ENCODE data around the gene BABAM2.
"Not testable (repeated sequence)": the region's sequence is repeated elsewhere in the genome, so short reads cannot be mapped to it uniquely, and the experiment has no call there.

Gene BABAM2

GRCh38 chr2:28098501-28099225, 208.1 kb downstream of the BABAM2 start:
- Mint-ChIP-seq H3K27me3 (no peaks in the 10 kb centered on the region), H3K9me3 (peaks cover 4% of the 10 kb centered on the region), H3K4me1 (no peaks in the 10 kb centered on the region), H3K36me3 (ENCODE audit: low read depth) (peaks cover 5% of the 10 kb centered on the region), H3K4me3 (no peak overlapping the region), H3K27ac (no peak overlapping the region)
- DNase-seq (no peak), ATAC-seq (no peak)

GRCh38 chr2:28101123-28101522, 210.6 kb downstream of the BABAM2 start:
- DNase-seq, result no peak
- H3K4me3 Mint-ChIP-seq, result no peak overlapping the region

DNA sequence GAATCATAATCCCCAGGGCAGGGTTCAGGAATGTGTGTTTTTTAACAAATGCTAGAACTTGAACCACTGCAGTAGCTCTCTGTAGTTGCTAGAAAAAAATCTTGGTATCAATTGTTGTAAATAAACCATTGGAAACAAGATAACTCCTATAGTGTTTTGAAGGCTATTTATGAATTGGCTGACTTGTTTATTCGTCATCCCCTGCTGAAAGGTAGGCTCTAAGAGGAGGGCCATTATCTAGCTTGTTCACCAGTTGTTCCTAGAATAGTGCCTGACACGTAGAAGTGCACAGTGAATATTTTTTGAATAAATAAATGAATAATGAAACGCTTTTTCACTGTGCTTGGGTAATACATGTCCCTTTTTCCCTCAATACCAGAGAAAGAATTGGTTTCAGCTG, 211.4 kb downstream of the BABAM2 start:
- Mint-ChIP-seq H3K36me3 (ENCODE audit: low read depth) (peaks cover 7% of the 10 kb centered on the region), H3K4me3 (no peak overlapping the region), H3K9me3 (peaks cover 4% of the 10 kb centered on the region), H3K27ac (no peak overlapping the region), H3K27me3 (no peaks in the 10 kb centered on the region), H3K4me1 (no peaks in the 10 kb centered on the region)
- ATAC-seq (no peak), DNase-seq (no peak)

More at GRCh38 chr2:28101123-28101522, 210.6 kb downstream of the BABAM2 start:
- Mint-ChIP-seq H3K36me3 (ENCODE audit: low read depth) (peaks cover 7% of the 10 kb centered on the region), H3K27me3 (no peaks in the 10 kb centered on the region), H3K27ac (no peak overlapping the region), H3K9me3 (peaks cover 4% of the 10 kb centered on the region), H3K4me1 (no peaks in the 10 kb centered on the region)
- ATAC-seq, result no peak

DNA sequence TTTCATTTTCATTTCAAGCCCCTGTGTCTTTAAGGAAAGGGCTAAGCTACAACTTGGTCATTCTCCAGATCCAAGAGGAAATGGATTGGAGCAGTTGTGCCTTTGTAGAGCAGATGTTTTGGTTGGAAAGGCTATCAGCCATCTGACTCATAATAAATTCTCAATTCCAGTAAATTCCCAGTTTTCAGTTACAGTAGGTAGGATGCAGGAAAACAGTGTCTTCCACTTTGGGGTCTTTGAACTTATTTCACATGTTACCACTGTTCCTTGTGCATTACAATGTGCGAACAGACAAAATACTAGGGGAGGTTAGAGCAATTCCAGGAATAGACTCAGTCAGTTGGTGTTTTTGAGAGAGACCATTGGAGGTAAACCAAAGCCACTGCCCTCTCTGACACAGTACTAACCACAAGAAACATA, 211.9 kb downstream of the BABAM2 start:
- DNase-seq, result no peak
- no peaks in the 10 kb centered on the region for H3K27me3 Mint-ChIP-seq
- ATAC-seq, result no peak
- peaks cover 4% of the 10 kb centered on the region for H3K9me3 Mint-ChIP-seq
- no peak overlapping the region for H3K27ac Mint-ChIP-seq
- H3K4me3 Mint-ChIP-seq, result no peak overlapping the region
- no peaks in the 10 kb centered on the region for H3K4me1 Mint-ChIP-seq
- H3K36me3 Mint-ChIP-seq (ENCODE audit: low read depth), result peaks cover 7% of the 10 kb centered on the region

- H3K4me3 Mint-ChIP-seq, result no peak overlapping the region
- no peak overlapping the region for H3K27ac Mint-ChIP-seq
- no peak for ATAC-seq
These were observed 213.1 kb downstream of the BABAM2 start for GRCh38 chr2:28103611-28104010.

GRCh38 chr2:28108143-28108542, 217.6 kb downstream of the BABAM2 start:
- no peaks in the 10 kb centered on the region for H3K9me3 Mint-ChIP-seq
- no peaks in the 10 kb centered on the region for H3K4me1 Mint-ChIP-seq
- H3K27me3 Mint-ChIP-seq, result no peaks in the 10 kb centered on the region
- peaks cover 5% of the 10 kb centered on the region for H3K36me3 Mint-ChIP-seq (ENCODE audit: low read depth)
- H3K27ac Mint-ChIP-seq, result no peak overlapping the region
- DNase-seq (no peak), ATAC-seq (no peak)
- no peak overlapping the region for H3K4me3 Mint-ChIP-seq

More at GRCh38 chr2:28103611-28104010, 213.1 kb downstream of the BABAM2 start:
- peaks cover 4% of the 10 kb centered on the region for H3K9me3 Mint-ChIP-seq
- no peak for DNase-seq
- peaks cover 7% of the 10 kb centered on the region for H3K36me3 Mint-ChIP-seq (ENCODE audit: low read depth)
- H3K27me3 Mint-ChIP-seq, result no peaks in the 10 kb centered on the region
- no peaks in the 10 kb centered on the region for H3K4me1 Mint-ChIP-seq

DNA sequence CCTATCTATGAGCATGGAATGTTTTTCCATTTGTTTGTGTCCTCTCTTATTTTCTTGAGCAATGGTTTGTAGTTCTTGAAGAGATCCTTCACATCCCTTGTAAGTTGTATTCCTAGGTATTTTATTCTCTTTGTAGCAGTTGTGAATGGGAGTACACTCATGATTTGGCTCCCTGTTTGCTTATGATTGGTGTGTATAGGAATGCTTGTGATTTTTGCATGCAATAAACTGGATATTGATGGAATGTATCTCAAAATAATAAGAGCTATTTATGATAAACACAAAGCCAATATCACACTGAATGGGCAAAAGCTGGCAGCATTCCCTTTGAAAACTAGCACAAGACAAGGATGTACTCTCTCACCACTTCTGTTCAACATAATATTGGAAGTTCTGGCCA, 223.2 kb downstream of the BABAM2 start:
- not testable (repeated sequence) for H3K9me3 Mint-ChIP-seq; H3K4me1 Mint-ChIP-seq; H3K27ac Mint-ChIP-seq; DNase-seq; H3K4me3 Mint-ChIP-seq; ATAC-seq; H3K27me3 Mint-ChIP-seq; H3K36me3 Mint-ChIP-seq (ENCODE audit: low read depth)

GRCh38 chr2:28117104-28117596, 226.6 kb downstream of the BABAM2 start:
- DNase-seq, result no peak
- no peak for ATAC-seq
- Mint-ChIP-seq H3K27ac (no peak overlapping the region), H3K36me3 (ENCODE audit: low read depth) (no peaks in the 10 kb centered on the region), H3K4me3 (no peak overlapping the region), H3K9me3 (no peaks in the 10 kb centered on the region), H3K27me3 (no peaks in the 10 kb centered on the region), H3K4me1 (no peaks in the 10 kb centered on the region)

GRCh38 chr2:28119631-28120030, 229.1 kb downstream of the BABAM2 start:
- H3K9me3 Mint-ChIP-seq, result no peaks in the 10 kb centered on the region
- H3K27ac Mint-ChIP-seq, result no peak overlapping the region
- ATAC-seq, result no peak
- DNase-seq, result no peak
- no peaks in the 10 kb centered on the region for H3K27me3 Mint-ChIP-seq
- H3K4me3 Mint-ChIP-seq, result no peak overlapping the region
- H3K4me1 Mint-ChIP-seq, result no peaks in the 10 kb centered on the region
- no peaks in the 10 kb centered on the region for H3K36me3 Mint-ChIP-seq (ENCODE audit: low read depth)

DNA sequence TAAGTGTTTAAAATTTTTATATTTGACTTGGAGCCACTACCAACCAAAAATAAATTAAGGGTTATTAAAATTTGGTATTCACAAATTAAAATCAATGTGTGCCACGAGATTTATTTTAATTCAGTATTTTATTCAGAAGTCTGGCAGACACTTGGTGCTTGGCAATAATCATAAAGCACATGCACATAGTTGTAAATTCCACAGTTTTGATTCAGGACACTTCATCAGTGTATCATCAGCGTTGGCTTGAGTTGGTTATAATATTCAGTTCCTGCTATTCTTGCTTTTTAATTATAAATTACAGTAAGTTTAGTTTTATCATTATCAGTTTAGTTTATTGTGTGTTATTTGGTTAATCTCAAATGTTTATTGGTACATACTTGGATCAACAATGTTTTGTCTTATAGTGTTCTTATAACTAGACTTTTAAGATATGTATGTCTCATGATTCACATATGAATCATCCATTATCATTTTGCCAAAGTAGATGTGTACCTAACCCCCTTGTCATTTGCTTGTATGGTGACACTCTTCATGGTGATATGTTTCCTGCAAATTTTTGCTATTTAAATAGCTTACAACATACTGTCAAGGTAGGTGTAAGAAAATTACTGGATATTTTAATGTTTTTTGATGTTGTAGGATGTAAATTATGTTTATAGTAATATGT, 237.9 kb downstream of the BABAM2 start:
- Mint-ChIP-seq H3K36me3 (ENCODE audit: low read depth) (peaks cover 15% of the 10 kb centered on the region), H3K27ac (no peak overlapping the region), H3K27me3 (no peaks in the 10 kb centered on the region), H3K9me3 (no peaks in the 10 kb centered on the region), H3K4me3 (no peak overlapping the region), H3K4me1 (no peaks in the 10 kb centered on the region)
- ATAC-seq, result no peak
- no peak for DNase-seq

DNA sequence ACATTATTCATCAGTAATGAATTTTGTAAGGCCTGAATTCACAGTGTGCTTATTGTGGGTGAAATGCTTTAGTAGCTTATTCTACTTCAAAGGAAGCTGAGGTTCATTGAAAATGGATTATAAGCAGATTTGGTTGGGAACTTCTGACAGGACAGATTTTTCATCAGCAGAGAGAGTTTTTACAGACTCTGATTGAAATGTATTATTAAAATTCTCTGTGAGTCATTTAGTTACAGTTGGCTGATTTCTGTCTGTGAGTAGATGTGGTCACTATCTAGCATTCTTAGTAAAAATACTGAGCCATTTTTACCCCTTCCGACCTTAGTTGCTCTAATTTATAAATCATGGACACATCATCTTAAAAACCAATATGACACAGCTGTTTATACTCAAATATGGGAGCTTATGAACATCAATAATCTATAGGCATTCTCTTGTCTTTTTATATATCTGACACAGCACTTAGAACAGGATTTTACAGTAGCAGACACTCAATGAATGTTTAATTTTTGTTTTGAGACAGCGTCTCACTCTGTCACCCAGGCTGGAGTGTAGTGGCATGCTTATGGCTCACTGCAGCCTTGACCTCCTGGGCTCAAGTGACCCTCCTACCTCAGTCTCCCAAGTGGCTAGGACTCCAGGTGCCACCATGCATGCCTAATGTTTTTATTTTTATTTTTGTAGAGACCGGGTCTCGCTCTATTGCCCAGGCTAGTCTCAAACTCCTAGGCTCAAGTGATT, 239.6 kb downstream of the BABAM2 start:
- no peak for DNase-seq
- Mint-ChIP-seq H3K27me3 (no peaks in the 10 kb centered on the region), H3K4me3 (no peak overlapping the region), H3K9me3 (no peaks in the 10 kb centered on the region), H3K36me3 (ENCODE audit: low read depth) (peaks cover 13% of the 10 kb centered on the region), H3K4me1 (peaks cover 15% of the 10 kb centered on the region), H3K27ac (no peak overlapping the region)
- no peak for ATAC-seq

GRCh38 chr2:28133778-28134177, 243.2 kb downstream of the BABAM2 start:
- no peak for DNase-seq
- H3K27me3 Mint-ChIP-seq, result no peaks in the 10 kb centered on the region
- no peak for ATAC-seq
- no peak overlapping the region for H3K4me3 Mint-ChIP-seq
- no peak overlapping the region for H3K27ac Mint-ChIP-seq
- no peaks in the 10 kb centered on the region for H3K9me3 Mint-ChIP-seq
- H3K36me3 Mint-ChIP-seq (ENCODE audit: low read depth), result peaks cover 9% of the 10 kb centered on the region
- H3K4me1 Mint-ChIP-seq, result peaks cover 21% of the 10 kb centered on the region

- peaks cover 21% of the 10 kb centered on the region for H3K4me1 Mint-ChIP-seq
- no peak overlapping the region for H3K4me3 Mint-ChIP-seq
- H3K9me3 Mint-ChIP-seq, result no peaks in the 10 kb centered on the region
- DNase-seq (no peak), ATAC-seq (peak; percentile 20)
- H3K27ac Mint-ChIP-seq, result peak overlapping the region; percentile 5
- no peaks in the 10 kb centered on the region for H3K27me3 Mint-ChIP-seq
- H3K36me3 Mint-ChIP-seq (ENCODE audit: low read depth), result peaks cover 10% of the 10 kb centered on the region
These were observed 243.8 kb downstream of the BABAM2 start for GRCh38 chr2:28134262-28134812.

- no peak overlapping the region for H3K4me3 Mint-ChIP-seq
- ATAC-seq, result no peak
These were observed 244.3 kb downstream of the BABAM2 start for GRCh38 chr2:28134857-28135256.

More at GRCh38 chr2:28134857-28135256, 244.3 kb downstream of the BABAM2 start:
- H3K9me3 Mint-ChIP-seq, result no peaks in the 10 kb centered on the region
- H3K27ac Mint-ChIP-seq, result peak overlapping the region; percentile 5
- H3K27me3 Mint-ChIP-seq, result no peaks in the 10 kb centered on the region
- H3K36me3 Mint-ChIP-seq (ENCODE audit: low read depth), result peaks cover 10% of the 10 kb centered on the region
- H3K4me1 Mint-ChIP-seq, result peaks cover 21% of the 10 kb centered on the region
- no peak for DNase-seq
